ENCODE results near the gene EAF1. TPM values are rescaled to one million over a fixed set of nuclear protein-coding genes. Genes with fewer than 3 reads are reported as not detected.
"Not testable (repeated sequence)": the region's sequence is repeated elsewhere in the genome, so short reads cannot be mapped to it uniquely, and the experiment has no call there.

EAF1 gene
- total RNA-seq, 1 experiment from 2014 or later, result 27.6 TPM

DNA sequence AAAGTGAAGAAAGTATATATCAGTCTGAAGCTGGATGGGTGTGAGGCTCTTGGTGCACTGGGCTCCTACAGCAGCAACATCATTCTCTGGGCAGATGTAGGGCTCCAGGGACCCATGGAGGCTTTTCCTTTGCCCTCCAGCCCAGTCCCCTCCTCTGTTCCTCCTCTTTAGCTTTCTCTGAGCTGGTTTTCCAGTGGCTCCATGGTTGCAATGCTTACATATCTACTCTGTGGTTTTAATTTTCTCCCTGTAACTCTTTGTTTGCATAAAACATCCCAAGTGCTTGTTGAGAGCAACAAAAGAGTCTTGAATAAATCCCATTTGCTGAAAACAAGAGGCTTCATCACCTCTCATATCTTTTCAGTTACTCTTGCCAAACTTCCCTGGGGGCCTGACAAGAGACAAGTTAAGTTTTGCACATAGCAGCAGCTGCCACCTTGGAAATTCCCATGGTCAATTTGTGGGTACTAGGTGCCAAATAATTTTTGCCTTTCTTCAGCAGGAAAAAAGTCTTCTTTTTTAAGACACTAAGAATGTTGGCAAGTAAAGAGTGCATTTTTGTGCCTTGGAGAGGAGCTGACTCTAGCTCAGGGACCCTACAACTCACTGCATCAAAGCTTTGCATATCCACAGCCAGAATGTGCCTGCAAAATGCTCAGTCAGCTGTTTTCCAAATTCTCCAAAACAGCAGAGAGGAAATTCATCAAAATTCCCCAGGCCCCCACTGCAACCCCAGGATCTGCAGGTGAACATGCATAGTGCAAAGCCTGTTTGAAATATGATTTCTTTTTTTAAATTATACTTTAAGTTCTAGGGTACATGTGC lies 52.2 kb downstream of the EAF1 start:
- DNase-seq (ENCODE audit: low read depth), result no peak

- DNase-seq (ENCODE audit: low read depth), result not testable (repeated sequence)
These were observed 57.2 kb downstream of the EAF1 start for GRCh38 chr3:15484551-15484950.

DNA sequence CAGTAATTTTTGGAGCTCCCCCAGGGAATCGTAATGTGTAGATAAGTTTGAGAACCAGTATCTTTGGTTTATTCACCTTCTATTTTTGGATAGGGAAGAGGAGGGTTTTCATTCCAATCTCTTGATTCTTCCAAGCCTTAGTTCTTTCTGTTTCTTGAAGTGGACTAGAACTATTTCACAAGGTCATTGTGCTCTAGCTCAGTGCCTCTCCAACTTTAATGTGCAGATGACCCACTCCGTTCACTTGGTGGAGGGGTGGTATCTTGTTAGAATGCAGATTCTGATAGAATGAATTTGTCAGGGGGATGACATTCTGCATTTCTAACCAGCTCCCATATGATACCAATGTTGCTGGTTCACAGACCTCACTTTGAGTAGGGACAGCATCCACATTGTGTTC lies 58.6 kb downstream of the EAF1 start:
- no peak for DNase-seq (ENCODE audit: low read depth)

DNA sequence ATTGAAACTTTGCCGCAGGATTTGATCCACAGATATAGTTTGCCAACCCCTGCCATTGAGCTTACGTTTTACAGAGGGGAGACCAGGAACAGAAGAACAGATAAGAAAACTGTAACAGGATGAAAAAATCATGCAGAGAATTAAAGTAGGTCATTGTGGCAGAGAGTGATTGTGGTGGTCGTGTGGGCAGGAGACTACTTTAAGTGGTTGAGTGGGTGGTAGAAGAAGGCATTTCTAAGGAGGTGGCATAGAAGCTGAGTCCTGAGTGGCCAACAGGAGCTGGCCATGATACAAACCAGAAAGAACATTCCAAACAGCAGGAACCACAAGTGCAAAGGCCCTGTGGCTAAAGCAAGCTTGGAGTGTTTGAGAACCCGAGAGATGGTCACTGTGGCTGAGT lies 59.6 kb downstream of the EAF1 start:
- DNase-seq (ENCODE audit: low read depth), result no peak

DNA sequence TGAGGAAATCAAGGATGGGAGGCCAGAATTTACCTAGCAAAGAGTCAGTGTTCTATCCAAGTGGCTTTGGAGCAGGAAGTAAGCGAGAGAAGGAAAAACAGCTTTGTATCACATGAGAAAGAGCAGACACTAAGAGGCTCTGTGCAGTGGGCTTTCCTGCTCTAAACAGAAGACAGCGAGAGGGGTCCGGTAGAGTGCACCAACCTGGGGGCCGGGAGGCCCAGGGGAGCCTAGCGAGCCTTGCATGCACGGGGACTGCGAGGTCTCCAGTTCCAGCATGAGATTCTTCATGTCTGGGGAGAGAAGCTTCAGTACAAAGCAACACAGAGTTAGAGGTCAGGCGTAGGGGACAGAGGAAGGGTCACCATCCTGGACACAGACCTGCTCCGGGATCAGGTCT lies 60.6 kb downstream of the EAF1 start:
- no peak for DNase-seq (ENCODE audit: low read depth)

DNA sequence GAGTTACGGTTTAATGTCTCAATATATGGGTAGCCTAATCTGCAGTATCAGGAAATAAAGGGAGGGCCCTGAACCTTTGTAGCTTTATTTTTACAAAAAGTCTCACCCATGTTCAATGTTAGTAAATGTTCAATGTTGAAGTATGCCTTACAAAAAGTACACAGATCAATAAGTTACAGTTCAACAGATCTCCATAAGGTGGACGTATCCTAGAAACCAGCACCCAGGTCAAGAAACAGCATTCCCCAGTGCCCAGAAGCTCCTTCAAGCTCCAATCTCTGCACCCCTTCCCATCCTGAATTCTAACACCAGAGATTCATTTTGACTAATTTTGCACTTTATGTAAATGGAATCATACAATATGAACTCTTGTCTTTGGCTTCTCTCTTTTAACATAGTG lies 62.8 kb downstream of the EAF1 start:
- DNase-seq (ENCODE audit: low read depth), result no peak

DNA sequence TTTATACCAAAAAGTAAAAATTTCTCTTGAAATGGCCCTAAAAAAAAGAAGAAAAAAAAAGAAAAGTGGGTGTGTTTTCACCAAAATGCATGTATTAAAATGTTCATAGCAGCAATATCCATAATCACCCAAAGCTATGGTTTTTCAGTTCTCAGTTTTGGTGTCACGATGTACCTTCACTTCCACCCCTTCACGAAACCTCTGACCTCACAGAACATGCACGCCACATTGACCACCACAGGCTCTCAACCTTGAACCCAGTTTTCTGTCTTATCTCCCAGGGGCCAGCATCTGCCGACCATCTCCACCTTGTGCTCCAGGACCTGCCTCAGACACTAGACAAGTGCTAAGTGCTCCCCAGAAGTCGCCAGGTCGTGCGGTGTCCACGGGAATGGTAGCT lies 63.7 kb downstream of the EAF1 start:
- no peak for DNase-seq (ENCODE audit: low read depth)

Other genes with a start within 250 kb of the EAF1 start
- gene CAPN7, start 221.4 kb upstream of the EAF1 start, total RNA-seq (2014; rRNA removed; shearing (Covaris generic)), result 27.8 and 28.2 TPM in 2 replicates
- gene SH3BP5, start 95.0 kb upstream of the EAF1 start, total RNA-seq (2014; rRNA removed; shearing (Covaris generic)), result 2.4 and 3.2 TPM in 2 replicates
- gene METTL6, start 54 bp upstream of the EAF1 start, total RNA-seq (2014; rRNA removed; shearing (Covaris generic)), result 43.3 and 48.1 TPM in 2 replicates
- gene COLQ, start 94.1 kb downstream of the EAF1 start, total RNA-seq (2014; rRNA removed; shearing (Covaris generic)), result 0.29 and 0.48 TPM in 2 replicates
- gene HACL1, start 174.0 kb downstream of the EAF1 start, total RNA-seq (2014; rRNA removed; shearing (Covaris generic)), result 35.1 and 35.3 TPM in 2 replicates
- 37.7 and 38.5 TPM in 2 replicates for gene BTD, start 174.1 kb downstream of the EAF1 start, total RNA-seq (2014; rRNA removed; shearing (Covaris generic))

All from RPMI7951 (cell line).